ENCODE results near the gene PPAT.

The PPAT gene

GRCh38 chr4:56374956-56375355 lies 60.5 kb downstream of the PPAT start:
- no peaks in the 10 kb centered on the region for H3K4me1 ChIP-seq (ENCODE audit: insufficient read depth, low read length, poor library complexity, severe bottlenecking)
- no peak overlapping the region for H3K4me3 ChIP-seq (ENCODE audit: low read length, poor library complexity, severe bottlenecking)
- H3K9me3 ChIP-seq (ENCODE audit: insufficient read depth, low read depth, low read length) = no peaks in the 10 kb centered on the region
- no peak overlapping the region for H2AFZ ChIP-seq (ENCODE audit: low read length)
- H3K9me2 ChIP-seq (replicated peaks; ENCODE audit: low read depth, low read length) = no peaks in the 10 kb centered on the region
- no peaks in the 10 kb centered on the region for H4K20me1 ChIP-seq (ENCODE audit: insufficient read depth, low read length, poor library complexity, severe bottlenecking)
- no peak overlapping the region for H3K9ac ChIP-seq (ENCODE audit: low read depth, low read length, poor library complexity, severe bottlenecking)
- TF ChIP-seq EZH2phosphoT487 (IDR thresholded peaks at IDR 0.05; ENCODE audit: borderline replicate concordance) (no peak), CTCF (conservative IDR thresholded peaks at IDR 0.05; ENCODE audit: low read length) (no peak)
- no peaks in the 10 kb centered on the region for H3K36me3 ChIP-seq (ENCODE audit: insufficient read depth, low read length)
- H3F3A ChIP-seq (ENCODE audit: low read depth) = no peaks in the 10 kb centered on the region
- no peaks in the 10 kb centered on the region for H3K79me2 ChIP-seq (ENCODE audit: insufficient read depth, low read length)
- no peaks in the 10 kb centered on the region for H3K27me3 ChIP-seq (ENCODE audit: insufficient read depth, low read length, poor library complexity, severe bottlenecking)
- H3K4me2 ChIP-seq (ENCODE audit: low read depth, low read length, poor library complexity, severe bottlenecking) = no peak overlapping the region

- H3F3A ChIP-seq (ENCODE audit: low read depth) = no peaks in the 10 kb centered on the region
- no peaks in the 10 kb centered on the region for H3K27me3 ChIP-seq (ENCODE audit: insufficient read depth, low read length, poor library complexity, severe bottlenecking)
- no peaks in the 10 kb centered on the region for H3K79me2 ChIP-seq (ENCODE audit: insufficient read depth, low read length)
- no peaks in the 10 kb centered on the region for H3K36me3 ChIP-seq (ENCODE audit: insufficient read depth, low read length)
- H3K9me2 ChIP-seq (replicated peaks; ENCODE audit: low read depth, low read length) = no peaks in the 10 kb centered on the region
- H3K4me2 ChIP-seq (ENCODE audit: low read depth, low read length, poor library complexity, severe bottlenecking) = no peak overlapping the region
- no peaks in the 10 kb centered on the region for H3K4me1 ChIP-seq (ENCODE audit: insufficient read depth, low read length, poor library complexity, severe bottlenecking)
- TF ChIP-seq EZH2phosphoT487 (IDR thresholded peaks at IDR 0.05; ENCODE audit: borderline replicate concordance) = no peak
- no peak for TF ChIP-seq CTCF (conservative IDR thresholded peaks at IDR 0.05; ENCODE audit: low read length)
- no peaks in the 10 kb centered on the region for H4K20me1 ChIP-seq (ENCODE audit: insufficient read depth, low read length, poor library complexity, severe bottlenecking)
- H3K9ac ChIP-seq (ENCODE audit: low read depth, low read length, poor library complexity, severe bottlenecking) = no peak overlapping the region
- H2AFZ ChIP-seq (ENCODE audit: low read length) = no peak overlapping the region
- no peak overlapping the region for H3K4me3 ChIP-seq (ENCODE audit: low read length, poor library complexity, severe bottlenecking)
- no peaks in the 10 kb centered on the region for H3K9me3 ChIP-seq (ENCODE audit: insufficient read depth, low read depth, low read length)
Observed at GRCh38 chr4:56372774-56373173, 62.6 kb downstream of the PPAT start.

GRCh38 chr4:56371426-56372220 lies 63.8 kb downstream of the PPAT start:
- no peak overlapping the region for H3K4me3 ChIP-seq (ENCODE audit: low read length, poor library complexity, severe bottlenecking)
- no peaks in the 10 kb centered on the region for H3K36me3 ChIP-seq (ENCODE audit: insufficient read depth, low read length)
- H3K4me1 ChIP-seq (ENCODE audit: insufficient read depth, low read length, poor library complexity, severe bottlenecking) = no peaks in the 10 kb centered on the region
- H3K79me2 ChIP-seq (ENCODE audit: insufficient read depth, low read length) = no peaks in the 10 kb centered on the region
- H3K9me2 ChIP-seq (replicated peaks; ENCODE audit: low read depth, low read length) = no peaks in the 10 kb centered on the region
- H3K4me2 ChIP-seq (ENCODE audit: low read depth, low read length, poor library complexity, severe bottlenecking) = no peak overlapping the region
- H3K9me3 ChIP-seq (ENCODE audit: insufficient read depth, low read depth, low read length) = no peaks in the 10 kb centered on the region
- H3K27me3 ChIP-seq (ENCODE audit: insufficient read depth, low read length, poor library complexity, severe bottlenecking) = no peaks in the 10 kb centered on the region
- no peaks in the 10 kb centered on the region for H4K20me1 ChIP-seq (ENCODE audit: insufficient read depth, low read length, poor library complexity, severe bottlenecking)
- no peak for TF ChIP-seq CTCF (conservative IDR thresholded peaks at IDR 0.05; ENCODE audit: low read length)
- TF ChIP-seq EZH2phosphoT487 (IDR thresholded peaks at IDR 0.05; ENCODE audit: borderline replicate concordance) = no peak
- no peak overlapping the region for H2AFZ ChIP-seq (ENCODE audit: low read length)
- H3F3A ChIP-seq (ENCODE audit: low read depth) = no peaks in the 10 kb centered on the region
- H3K9ac ChIP-seq (ENCODE audit: low read depth, low read length, poor library complexity, severe bottlenecking) = no peak overlapping the region
